ENCODE measurements around the gene CAPN8.

CAPN8 gene

DNA sequence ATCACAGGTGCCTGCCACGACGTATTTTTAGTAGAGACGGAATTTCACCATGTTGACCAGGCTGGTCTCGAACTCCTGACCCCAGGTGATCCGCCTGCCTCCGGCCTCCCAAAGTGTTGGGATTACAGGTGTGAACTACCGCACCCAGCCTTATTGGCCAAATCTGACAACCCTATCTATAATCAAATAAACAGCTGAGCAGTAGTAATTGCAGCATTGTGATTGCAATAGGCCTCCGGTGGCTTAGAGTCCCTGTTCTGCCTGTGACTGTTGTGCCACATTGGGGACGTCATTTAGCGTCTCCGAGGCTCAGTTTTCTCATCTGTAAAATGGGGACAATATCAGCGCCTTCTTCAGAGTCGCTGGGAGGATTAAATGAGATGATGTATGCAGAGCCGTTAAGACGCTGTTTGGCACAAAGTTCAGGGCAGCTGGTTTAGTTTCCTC lies 46.3 kb upstream of the CAPN8 start:
- no peak for TF ChIP-seq CTCF (IDR thresholded peaks at IDR 0.05; ENCODE audit: low read depth, low read length)
- no peak for DNase-seq (ENCODE audit: extremely low read depth, low read depth)

DNA sequence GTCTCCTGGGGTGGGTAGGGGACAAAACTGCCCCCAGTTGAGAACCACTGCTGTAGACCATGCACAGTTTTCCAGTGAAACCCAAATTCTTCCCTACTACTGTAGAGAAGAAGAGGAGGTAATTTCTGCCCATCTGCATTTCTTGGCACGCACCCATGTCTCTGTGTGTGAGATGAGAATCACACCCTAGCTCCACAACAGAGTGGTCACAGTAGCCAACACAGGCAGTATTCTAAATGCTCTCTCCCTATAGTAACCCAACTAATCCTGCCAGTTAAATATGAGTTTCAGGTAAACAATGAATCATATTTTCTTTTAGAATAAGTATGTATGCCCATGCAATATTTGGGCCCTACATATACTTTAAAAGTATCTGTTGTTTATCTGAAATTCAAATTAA lies 45.7 kb upstream of the CAPN8 start:
- TF ChIP-seq CTCF (IDR thresholded peaks at IDR 0.05; ENCODE audit: low read depth, low read length): no peak
- DNase-seq (ENCODE audit: extremely low read depth, low read depth): no peak

DNA sequence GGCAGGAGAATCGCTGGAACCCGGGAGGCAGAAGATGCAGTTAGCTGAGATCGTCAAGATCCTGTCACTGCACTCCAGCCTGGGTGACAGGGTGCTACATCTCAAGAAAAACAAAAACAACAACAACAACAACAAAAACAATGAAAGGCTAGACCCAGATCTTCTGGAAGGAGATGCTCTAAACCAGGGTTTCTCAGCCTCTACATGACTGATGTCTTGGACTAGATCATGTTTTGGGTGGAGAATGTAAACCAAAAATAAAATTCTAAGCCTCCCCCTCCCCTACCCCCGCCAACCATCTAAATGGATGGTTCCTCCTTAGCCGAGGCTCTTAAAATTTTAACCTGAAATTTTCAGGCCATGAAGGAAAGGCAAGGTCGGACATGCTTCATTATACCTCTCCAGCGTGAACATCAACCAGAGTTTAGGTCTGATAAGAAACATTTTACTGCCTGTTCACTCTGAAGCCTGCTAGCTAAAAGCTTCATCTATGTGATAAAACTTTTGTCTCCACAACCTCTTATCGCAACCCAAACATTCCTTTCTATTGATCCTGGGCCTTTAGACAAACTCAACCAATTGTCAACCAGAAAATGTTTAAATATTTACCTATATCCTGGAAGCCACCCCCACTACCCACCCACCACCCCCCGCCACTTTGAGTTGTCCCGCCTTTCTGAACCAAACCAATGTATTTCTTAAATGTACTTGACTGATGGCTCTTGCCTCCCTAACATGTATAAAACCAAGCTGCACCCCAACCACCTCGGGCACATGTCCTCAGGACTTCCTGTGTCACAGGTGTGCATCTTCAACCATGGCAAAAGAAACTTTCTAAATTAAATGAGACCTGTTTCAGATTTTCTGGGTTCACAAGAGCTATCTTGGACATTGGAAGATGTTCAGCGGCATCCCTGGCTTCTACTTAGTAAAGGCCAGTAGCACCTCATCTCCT lies 45.0 kb upstream of the CAPN8 start:
- TF ChIP-seq CTCF (IDR thresholded peaks at IDR 0.05; ENCODE audit: low read depth, low read length): no peak
- DNase-seq (ENCODE audit: extremely low read depth, low read depth): no peak

GRCh38 chr1:223709598-223709997 lies 44.1 kb upstream of the CAPN8 start:
- no peak for DNase-seq (ENCODE audit: extremely low read depth, low read depth)
- TF ChIP-seq CTCF (IDR thresholded peaks at IDR 0.05; ENCODE audit: low read depth, low read length): peak; percentile 46

DNA sequence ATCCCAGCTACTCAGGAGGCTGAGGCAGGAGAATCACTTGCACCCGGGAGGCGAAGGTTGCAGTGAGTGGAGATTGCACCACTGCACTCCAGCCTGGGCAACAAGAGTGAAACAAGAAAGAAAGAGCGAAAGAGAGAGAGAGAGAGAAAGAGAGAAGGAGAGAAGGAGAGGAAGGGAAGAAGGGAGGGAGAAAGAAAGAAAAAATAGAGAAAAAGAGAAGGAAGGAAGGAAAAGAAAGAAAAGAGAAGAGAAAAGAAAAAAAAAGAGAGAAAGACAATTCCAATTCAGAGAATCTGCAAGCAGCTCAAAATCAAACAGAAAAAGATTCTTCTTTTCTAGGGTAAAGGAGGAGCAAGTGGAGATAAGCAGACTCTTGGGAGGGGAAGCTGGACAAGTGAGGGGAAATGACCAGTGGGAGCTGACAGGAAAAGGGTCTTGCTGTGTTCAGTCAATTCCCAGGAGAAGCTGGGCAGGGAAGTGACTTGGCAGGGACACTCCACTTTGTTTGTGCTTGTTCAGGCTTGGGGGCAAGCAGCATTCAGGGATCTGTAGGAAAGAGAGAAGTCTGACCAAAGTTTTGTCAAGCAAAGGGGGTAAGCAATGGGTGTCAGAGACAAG lies 43.3 kb upstream of the CAPN8 start:
- DNase-seq (ENCODE audit: extremely low read depth, low read depth): no peak
- no peak for TF ChIP-seq CTCF (IDR thresholded peaks at IDR 0.05; ENCODE audit: low read depth, low read length)

DNA sequence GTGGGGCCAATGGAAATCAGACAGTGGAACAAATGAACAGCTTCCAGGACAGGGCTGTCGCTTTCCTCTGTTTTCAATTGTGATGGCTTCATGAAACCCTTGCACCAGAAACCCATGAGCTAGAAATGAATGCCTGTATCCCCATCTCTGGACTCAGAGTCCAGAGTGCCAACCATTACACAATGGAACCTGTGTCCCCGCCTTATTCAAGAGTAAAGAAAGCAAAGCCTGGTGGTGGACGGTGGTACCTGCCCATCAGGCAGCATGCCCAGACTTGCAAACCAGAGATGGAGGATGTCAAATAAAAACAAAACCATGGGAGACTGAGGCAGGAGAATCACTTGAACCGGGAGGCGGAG lies 42.5 kb upstream of the CAPN8 start:
- TF ChIP-seq CTCF (IDR thresholded peaks at IDR 0.05; ENCODE audit: low read depth, low read length): no peak; the same call in 1 of the 2 replicates
- no peak for DNase-seq (ENCODE audit: extremely low read depth, low read depth)
